Cardiac muscle cell (in vitro differentiated cells and primary cell): ENCODE measurements around the gene TEX261. TPM values are rescaled to one million over a fixed set of nuclear protein-coding genes. Genes with fewer than 3 reads are reported as not detected.
"Not testable (repeated sequence)": the region's sequence is repeated elsewhere in the genome, so short reads cannot be mapped to it uniquely, and the experiment has no call there.

Source experiments
- DNase-seq, 2 donors: peaks; one replicate each; pipeline versions ENCODE4 v3.0.0 to v3.0.0-alpha.2; 2010 to 2017; ENCODE audit warnings: low read depth in 1 of 2, low spot score in 1 of 2
- H3K27ac ChIP-seq: fragments of 200-600 bp; sonication (generic); 2 replicates; pipeline ENCODE4 v1.5.1; 2016
- H3K27me3 ChIP-seq: fragments of 200-600 bp; sonication (generic); 2 replicates; pipeline ENCODE4 v1.6.0; 2016; ENCODE audit warnings: control low read depth
- H3K36me3 ChIP-seq: fragments of 200-600 bp; sonication (generic); 2 replicates; pipeline ENCODE4 v1.5.1; 2016; ENCODE audit warnings: control low read depth
- H3K4me1 ChIP-seq: fragments of 200-600 bp; sonication (generic); 2 replicates; pipeline ENCODE4 v1.8.1; 2017; ENCODE audit warnings: low read depth, mild to moderate bottlenecking, mixed run types
- H3K4me3 ChIP-seq: fragments of 200-600 bp; sonication (generic); 2 replicates; pipeline ENCODE4 v1.5.1; 2016; ENCODE audit warnings: mild to moderate bottlenecking
- H3K9me3 ChIP-seq: fragments of 200-600 bp; sonication (generic); 2 replicates; pipeline ENCODE4 v1.5.1; 2017; ENCODE audit warnings: low read depth, mild to moderate bottlenecking, control low read depth
- polyA plus RNA-seq: library from polyadenylated mRNA; unstranded; fragments of >200 nt; fragmentation: Nextera tagmentation; extraction: Ambion mirVana; gene quantifications from 2 replicates; pipeline ENCODE4 v1.2.1, GENCODE V29; 2016
- total RNA-seq: library from RNA; depleted of rRNA; stranded (reverse); fragments of >200 nt; gene quantifications from 2 replicates; pipeline ENCODE4 v1.2.3, GENCODE V29; 2016
- TF ChIP-seq, protein P1 (sequence below): IDR thresholded peaks from 2 replicates; pipeline ENCODE4 v1.5.1; 2012; ENCODE audit warnings: low read depth, mild to moderate bottlenecking, low read length

TEX261 gene
- total and polyA plus RNA-seq, 2 experiments from 2014 or later, result 13.9 to 31.5 TPM

DNA sequence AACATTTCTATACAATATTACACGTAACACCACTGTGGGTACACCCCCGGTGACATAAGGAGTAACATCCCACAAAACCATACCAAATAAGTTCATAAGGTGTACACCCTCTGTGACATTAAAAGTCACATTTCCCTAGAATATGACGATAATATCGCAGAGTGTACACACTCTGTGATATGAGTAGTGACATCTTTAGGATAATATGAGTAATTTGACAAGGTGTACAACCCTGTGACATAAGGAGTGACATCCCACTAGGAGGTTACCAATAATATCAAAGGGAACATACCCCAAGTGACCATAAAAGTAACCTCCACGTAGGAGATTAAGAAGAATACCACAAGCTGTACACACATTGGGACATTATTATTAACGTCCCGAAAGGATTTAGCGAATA is 24.0 kb upstream of the TEX261 start:
- Histone ChIP-seq H3K36me3 (no peaks in the 10 kb centered on the region), H3K27me3 (no peaks in the 10 kb centered on the region), H3K9me3 (no peaks in the 10 kb centered on the region), H3K4me3 (no peak overlapping the region), H3K27ac (no peak overlapping the region), H3K4me1 (no peaks in the 10 kb centered on the region)
- DNase-seq, result no peak
- TF ChIP-seq, protein P1, sequence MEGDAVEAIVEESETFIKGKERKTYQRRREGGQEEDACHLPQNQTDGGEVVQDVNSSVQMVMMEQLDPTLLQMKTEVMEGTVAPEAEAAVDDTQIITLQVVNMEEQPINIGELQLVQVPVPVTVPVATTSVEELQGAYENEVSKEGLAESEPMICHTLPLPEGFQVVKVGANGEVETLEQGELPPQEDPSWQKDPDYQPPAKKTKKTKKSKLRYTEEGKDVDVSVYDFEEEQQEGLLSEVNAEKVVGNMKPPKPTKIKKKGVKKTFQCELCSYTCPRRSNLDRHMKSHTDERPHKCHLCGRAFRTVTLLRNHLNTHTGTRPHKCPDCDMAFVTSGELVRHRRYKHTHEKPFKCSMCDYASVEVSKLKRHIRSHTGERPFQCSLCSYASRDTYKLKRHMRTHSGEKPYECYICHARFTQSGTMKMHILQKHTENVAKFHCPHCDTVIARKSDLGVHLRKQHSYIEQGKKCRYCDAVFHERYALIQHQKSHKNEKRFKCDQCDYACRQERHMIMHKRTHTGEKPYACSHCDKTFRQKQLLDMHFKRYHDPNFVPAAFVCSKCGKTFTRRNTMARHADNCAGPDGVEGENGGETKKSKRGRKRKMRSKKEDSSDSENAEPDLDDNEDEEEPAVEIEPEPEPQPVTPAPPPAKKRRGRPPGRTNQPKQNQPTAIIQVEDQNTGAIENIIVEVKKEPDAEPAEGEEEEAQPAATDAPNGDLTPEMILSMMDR, result no peak

- DNase-seq, H3K4me1 ChIP-seq, H3K4me3 ChIP-seq, H3K36me3 ChIP-seq, H3K27ac ChIP-seq, H3K9me3 ChIP-seq: not testable (repeated sequence)
- peaks cover 10% of the 10 kb centered on the region for H3K27me3 ChIP-seq
These were observed 17.1 kb upstream of the TEX261 start for GRCh38 chr2:71011786-71012185.

- Histone ChIP-seq H3K9me3 (no peaks in the 10 kb centered on the region), H3K4me1 (no peaks in the 10 kb centered on the region), H3K36me3 (no peaks in the 10 kb centered on the region), H3K4me3 (no peak overlapping the region), H3K27me3 (peaks cover 10% of the 10 kb centered on the region), H3K27ac (no peak overlapping the region)
- TF ChIP-seq, protein P1, result no peak
- DNase-seq, result no peak
These were observed 13.7 kb upstream of the TEX261 start for GRCh38 chr2:71008342-71008741.

- Histone ChIP-seq H3K27me3 (peaks cover 9% of the 10 kb centered on the region), H3K9me3 (no peaks in the 10 kb centered on the region), H3K4me3 (no peak overlapping the region), H3K36me3 (no peaks in the 10 kb centered on the region), H3K4me1 (peaks cover 4% of the 10 kb centered on the region), H3K27ac (no peak overlapping the region)
- DNase-seq, result no peak
- TF ChIP-seq, protein P1, result no peak
These were observed 12.5 kb upstream of the TEX261 start for GRCh38 chr2:71006955-71007799.

GRCh38 chr2:71006323-71006722 is 11.7 kb upstream of the TEX261 start:
- TF ChIP-seq, protein P1, result no peak
- Histone ChIP-seq H3K27ac (no peak overlapping the region), H3K27me3 (peaks cover under 1% of the 10 kb centered on the region), H3K9me3 (no peaks in the 10 kb centered on the region), H3K4me3 (no peak overlapping the region), H3K36me3 (no peaks in the 10 kb centered on the region), H3K4me1 (peaks cover 12% of the 10 kb centered on the region)
- no peak for DNase-seq

GRCh38 chr2:71005271-71006202 is 10.9 kb upstream of the TEX261 start:
- TF ChIP-seq, protein P1, result no peak
- no peak for DNase-seq
- Histone ChIP-seq H3K9me3 (no peaks in the 10 kb centered on the region), H3K4me1 (peaks cover 13% of the 10 kb centered on the region), H3K4me3 (no peak overlapping the region), H3K27me3 (no peaks in the 10 kb centered on the region), H3K36me3 (no peaks in the 10 kb centered on the region), H3K27ac (no peak overlapping the region)
